ES-I3 (cell line): Measurements from ENCODE around the gene DBNDD2.

Source experiments
- H3K36me3 ChIP-seq: 2 replicates; pipeline ENCODE4 v1.6.1; 2013; ENCODE audit warnings: mild to moderate bottlenecking, low read length, control low read depth, moderate library complexity; ENCODE audit not compliant: insufficient read depth
- H3K4me1 ChIP-seq: 2 replicates; pipeline ENCODE4 v1.6.1; 2013; ENCODE audit warnings: mild to moderate bottlenecking, control low read depth, low read length; ENCODE audit not compliant: insufficient read depth
- H3K9ac ChIP-seq: 2 replicates; pipeline ENCODE4 v1.6.1; 2013; ENCODE audit warnings: low read depth, mild to moderate bottlenecking, low read length, moderate library complexity
- H3K9me3 ChIP-seq: 2 replicates; pipeline ENCODE4 v1.6.1; 2013; ENCODE audit warnings: mild to moderate bottlenecking, low read length, moderate library complexity; ENCODE audit not compliant: control insufficient read depth, insufficient read depth

The DBNDD2 gene

GRCh38 chr20:45400346-45401031, 7.6 kb upstream of the DBNDD2 start:
- Histone ChIP-seq H3K36me3 (no peaks in the 10 kb centered on the region), H3K9me3 (peaks cover 15% of the 10 kb centered on the region), H3K4me1 (no peaks in the 10 kb centered on the region), H3K9ac (no peak overlapping the region)

GRCh38 chr20:45402946-45403345, 5.1 kb upstream of the DBNDD2 start:
- no peaks in the 10 kb centered on the region for H3K36me3 ChIP-seq
- peaks cover 15% of the 10 kb centered on the region for H3K9me3 ChIP-seq
- no peak overlapping the region for H3K9ac ChIP-seq
- peaks cover 7% of the 10 kb centered on the region; the same call in 1 of the 2 replicates for H3K4me1 ChIP-seq

- H3K9ac ChIP-seq, result no peak overlapping the region
- peaks cover 15% of the 10 kb centered on the region for H3K9me3 ChIP-seq
- H3K4me1 ChIP-seq, result peaks cover 8% of the 10 kb centered on the region; the same call in 1 of the 2 replicates
- peaks cover 1% of the 10 kb centered on the region; the same call in 1 of the 2 replicates for H3K36me3 ChIP-seq
Measured at GRCh38 chr20:45404438-45404837, 3.7 kb upstream of the DBNDD2 start.

DNA sequence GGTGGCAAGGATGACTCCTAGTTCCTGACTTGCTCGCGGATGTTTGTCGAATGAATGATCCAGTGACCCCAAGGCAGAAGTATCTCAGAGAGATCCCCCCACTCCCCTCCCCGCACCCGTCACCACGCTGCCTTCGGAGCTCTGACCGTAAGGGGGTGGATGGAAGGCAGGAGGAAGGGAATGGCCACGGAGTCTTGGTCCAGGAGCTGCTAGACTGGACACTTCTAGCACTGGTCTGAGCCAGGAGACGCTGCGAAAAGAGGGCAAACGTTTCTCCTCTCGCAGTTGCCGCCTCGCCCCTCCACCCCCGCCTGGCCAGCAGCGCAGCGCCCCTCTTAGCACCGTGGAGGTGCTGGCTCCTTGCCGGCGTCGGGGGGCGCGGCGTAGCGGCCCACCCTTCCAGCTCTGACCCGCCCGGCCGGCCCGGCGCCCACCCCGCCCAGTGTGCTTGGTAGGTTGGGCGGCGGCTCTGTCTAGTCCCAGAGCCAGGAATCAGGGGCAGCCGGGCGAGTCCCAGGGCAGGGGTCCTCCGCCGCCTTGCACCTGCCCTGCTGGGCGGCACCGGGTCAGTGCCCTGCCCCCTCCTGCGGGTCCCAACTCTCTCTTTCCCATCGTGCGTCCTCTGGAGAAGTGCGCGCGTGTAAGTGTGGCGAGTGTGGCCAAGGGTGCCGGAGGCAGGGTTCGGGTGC, 2.4 kb upstream of the DBNDD2 start:
- peaks cover 5% of the 10 kb centered on the region; the same call in 1 of the 2 replicates for H3K36me3 ChIP-seq
- peaks cover 8% of the 10 kb centered on the region; the same call in 1 of the 2 replicates for H3K4me1 ChIP-seq
- peak overlapping the region; percentile 70 for H3K9ac ChIP-seq
- H3K9me3 ChIP-seq, result 0 out of 2 replicates have a peak, but pooled peaks cover 9% of the 10 kb centered on the region

- Histone ChIP-seq H3K4me1 (peaks cover 8% of the 10 kb centered on the region; the same call in 1 of the 2 replicates), H3K36me3 (peaks cover 5% of the 10 kb centered on the region; the same call in 1 of the 2 replicates), H3K9ac (peak overlapping the region; percentile 70), H3K9me3 (0 out of 2 replicates have a peak, but pooled peaks cover 2% of the 10 kb centered on the region)
Measured at GRCh38 chr20:45406260-45407066, 1.6 kb upstream of the DBNDD2 start.

DNA sequence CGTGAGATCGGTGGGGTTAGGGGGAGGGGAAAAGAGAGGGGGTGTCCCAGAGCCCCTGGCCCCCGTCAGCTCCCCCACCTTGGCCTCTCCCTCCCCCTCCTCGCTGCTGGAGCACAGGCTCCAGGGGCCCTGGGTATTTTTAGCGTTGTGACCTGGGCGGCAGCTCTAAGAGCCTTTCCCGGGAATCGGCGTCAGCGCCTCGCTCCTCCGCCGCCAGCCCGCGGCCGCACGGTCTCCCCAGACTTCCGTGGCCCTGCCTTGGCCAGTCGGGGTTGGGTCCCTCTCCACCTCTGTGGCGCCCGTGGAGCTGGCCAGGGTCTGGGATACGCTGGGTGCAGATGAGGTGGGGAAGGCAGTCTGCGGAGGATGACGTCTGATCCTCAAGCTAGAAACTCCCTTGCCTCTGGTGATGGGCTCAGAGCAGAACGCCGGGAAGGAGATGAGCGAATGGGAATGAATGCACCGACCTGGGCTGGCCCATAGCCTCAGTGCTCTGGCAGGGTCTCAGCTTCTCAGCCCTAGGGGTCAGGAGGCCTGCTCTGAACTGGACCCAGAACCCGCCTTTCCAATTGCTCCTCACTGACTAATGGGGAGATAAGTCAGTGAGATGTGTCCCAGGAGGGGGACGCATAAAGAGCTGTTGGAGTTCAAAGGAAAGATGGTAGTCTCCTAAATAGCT, 883 bp upstream of the DBNDD2 start:
- no peaks in the 10 kb centered on the region for H3K9me3 ChIP-seq
- peaks cover 5% of the 10 kb centered on the region; the same call in 1 of the 2 replicates for H3K36me3 ChIP-seq
- peak overlapping the region; percentile 70 for H3K9ac ChIP-seq
- peaks cover 8% of the 10 kb centered on the region; the same call in 1 of the 2 replicates for H3K4me1 ChIP-seq

- Histone ChIP-seq H3K9ac (no peak overlapping the region), H3K4me1 (peaks cover 8% of the 10 kb centered on the region; the same call in 1 of the 2 replicates), H3K36me3 (peaks cover 5% of the 10 kb centered on the region; the same call in 1 of the 2 replicates), H3K9me3 (no peaks in the 10 kb centered on the region)
Measured at GRCh38 chr20:45408646-45409213, 641 bp downstream of the DBNDD2 start.

DNA sequence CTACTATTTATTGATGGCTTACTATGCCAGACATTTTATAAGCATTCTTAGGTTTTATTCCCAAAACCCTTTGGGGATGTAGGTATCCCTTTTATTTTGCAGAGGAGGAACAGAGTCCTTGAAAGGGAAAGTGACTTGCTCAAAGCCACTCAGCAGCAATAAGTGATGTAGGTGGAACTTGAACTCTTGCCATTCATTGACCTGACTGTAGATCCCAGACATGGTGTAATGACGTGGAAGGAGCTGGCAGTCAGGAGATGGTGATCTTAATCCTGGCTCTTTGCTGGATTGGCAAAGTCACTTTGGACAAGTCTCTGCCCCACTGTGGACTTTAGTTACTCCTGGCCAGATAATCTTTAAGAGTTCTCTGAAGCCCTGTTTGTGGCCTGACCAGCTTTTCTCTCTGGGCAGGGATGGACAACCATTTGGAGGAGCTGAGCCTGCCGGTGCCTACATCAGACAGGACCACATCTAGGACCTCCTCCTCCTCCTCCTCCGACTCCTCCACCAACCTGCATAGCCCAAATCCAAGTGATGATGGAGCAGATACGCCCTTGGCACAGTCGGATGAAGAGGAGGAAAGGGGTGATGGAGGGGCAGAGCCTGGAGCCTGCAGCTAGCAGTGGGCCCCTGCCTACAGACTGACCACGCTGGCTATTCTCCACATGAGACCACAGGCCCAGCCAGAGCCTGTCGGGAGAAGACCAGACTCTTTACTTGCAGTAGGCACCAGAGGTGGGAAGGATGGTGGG, 1.6 kb downstream of the DBNDD2 start:
- H3K4me1 ChIP-seq, result peaks cover 8% of the 10 kb centered on the region; the same call in 1 of the 2 replicates
- no peaks in the 10 kb centered on the region for H3K9me3 ChIP-seq

GRCh38 chr20:45410887-45411286, 2.8 kb downstream of the DBNDD2 start:
- peaks cover 5% of the 10 kb centered on the region; the same call in 1 of the 2 replicates for H3K36me3 ChIP-seq
- peaks cover 8% of the 10 kb centered on the region; the same call in 1 of the 2 replicates for H3K4me1 ChIP-seq
- H3K9me3 ChIP-seq, result no peaks in the 10 kb centered on the region
- H3K9ac ChIP-seq, result no peak overlapping the region

More for the DNA sequence above, 1.6 kb downstream of the DBNDD2 start:
- no peak overlapping the region for H3K9ac ChIP-seq
- H3K36me3 ChIP-seq, result peaks cover 5% of the 10 kb centered on the region; the same call in 1 of the 2 replicates

- no peaks in the 10 kb centered on the region for H3K9me3 ChIP-seq
- peaks cover 4% of the 10 kb centered on the region; the same call in 1 of the 2 replicates for H3K4me1 ChIP-seq
- no peak overlapping the region for H3K9ac ChIP-seq
- H3K36me3 ChIP-seq, result peaks cover 5% of the 10 kb centered on the region; the same call in 1 of the 2 replicates
Measured at GRCh38 chr20:45412653-45413052, 4.6 kb downstream of the DBNDD2 start.

- H3K4me1 ChIP-seq, result no peaks in the 10 kb centered on the region
- peaks cover 5% of the 10 kb centered on the region; the same call in 1 of the 2 replicates for H3K36me3 ChIP-seq
- no peak overlapping the region for H3K9ac ChIP-seq
- no peaks in the 10 kb centered on the region for H3K9me3 ChIP-seq
Measured at GRCh38 chr20:45413479-45413878, 5.4 kb downstream of the DBNDD2 start.

- Histone ChIP-seq H3K9ac (peak within 1 kb of the TSS; percentile 73), H3K36me3 (peaks cover 8% of the 10 kb centered on the region), H3K4me1 (no peaks in the 10 kb centered on the region), H3K9me3 (no peaks in the 10 kb centered on the region)
Measured at GRCh38 chr20:45415822-45416637, 7.9 kb downstream of the DBNDD2 start, which contains the start of gene PIGT. TSS of gene PIGT (plus strand) at chr20:45416141. CDS start at chr20:45416157, 16 bp downstream.
